Lung (tissue), 12 donors: ENCODE results near the gene RAP1GAP2. TPM values are rescaled to one million over a fixed set of nuclear protein-coding genes. Genes with fewer than 3 reads are reported as not detected.

Source experiments
- ATAC-seq: fragments of 200-7000 bp; cut with Tn5 transposase; one replicate; pipeline ENCODE4 v1.9.1; 2020; ENCODE audit warnings: moderate number of reproducible peaks; ENCODE audit not compliant: insufficient read depth, low FRiP score
- DNase-seq, 3 donors: peaks; one replicate each; pipeline ENCODE4 v3.0.0-alpha.2; 2013 to 2017
- H3K27ac ChIP-seq, 2 donors: one replicate each; pipeline ENCODE4 v1.5.1; 2013; ENCODE audit warnings: mild to moderate bottlenecking in 2 of 2, moderate library complexity in 2 of 2, control low read depth in 1 of 2, inconsistent platforms in 1 of 2, low read depth in 1 of 2, low read length in 1 of 2
- H3K27me3 ChIP-seq, 3 donors: one replicate each; pipeline ENCODE4 v1.5.1; 2013; ENCODE audit warnings: low read length in 2 of 3; ENCODE audit not compliant: control insufficient read depth in 3 of 3, insufficient read depth in 3 of 3
- H3K36me3 ChIP-seq, 4 donors: one replicate each; pipeline ENCODE4 v1.5.1; 2013; ENCODE audit warnings: low read length in 4 of 4, mild to moderate bottlenecking in 1 of 4, moderate library complexity in 1 of 4; ENCODE audit not compliant: control insufficient read depth in 4 of 4, insufficient read depth in 4 of 4
- H3K4me1 ChIP-seq, 5 donors: one replicate each; pipeline ENCODE4 v1.5.1; 2013; ENCODE audit warnings: low read length in 5 of 5, mild to moderate bottlenecking in 2 of 5, moderate library complexity in 1 of 5; ENCODE audit not compliant: control insufficient read depth in 5 of 5, insufficient read depth in 5 of 5
- H3K4me3 ChIP-seq: one replicate; pipeline ENCODE4 v1.5.1; 2013; ENCODE audit warnings: mild to moderate bottlenecking, control low read depth, moderate library complexity
- H3K9ac ChIP-seq, 2 donors: one replicate each; pipeline ENCODE4 v1.5.1; 2013; ENCODE audit warnings: low read length in 2 of 2, control low read depth in 1 of 2; ENCODE audit not compliant: insufficient read depth in 1 of 2
- H3K9me3 ChIP-seq, 4 donors: one replicate each; pipeline ENCODE4 v1.5.1; 2013; ENCODE audit warnings: low read length in 3 of 4, mild to moderate bottlenecking in 1 of 4, moderate library complexity in 1 of 4; ENCODE audit not compliant: control insufficient read depth in 4 of 4, insufficient read depth in 3 of 4
- CTCF ChIP-seq: IDR thresholded peaks from 2 replicates; pipeline ENCODE4 v1.5.1; 2012; ENCODE audit warnings: mild to moderate bottlenecking; ENCODE audit errors: control extremely low read depth, extremely low read depth
- WGBS, 2 donors: extraction: QIAGEN DNeasy Blood & Tissue Kit; methylation state at CpG; one replicate each; pipeline ENCODE4 v1.1.7; 2013; 5-methylcytosine and 5-hydroxymethylcytosine counted together
- polyA plus RNA-seq, 2 donors: library from polyadenylated mRNA; stranded (reverse); fragments of 200-250 nt; gene quantifications; one replicate each; pipeline ENCODE4 v1.2.1, GENCODE V29; 2013
- total RNA-seq, 2 donors: library from RNA; depleted of rRNA in 1 of 2; stranded (reverse); fragments of >200 nt in 1 of 2; gene quantifications; one replicate each; pipeline ENCODE4 v1.2.1, GENCODE V29; 2014 to 2021
- donor health status: control.
- donor health status: control.
- donor health status: Bipolar disorder and iron deficiency.
- donor health status: healthy.
- donor health status: DM: yes; HTN: yes; CAD: no.

Gene RAP1GAP2
- total and polyA plus RNA-seq, 4 donors = 5.3 to 16.7 (median 6.0) TPM

GRCh38 chr17:2897605-2898004 is 101.4 kb downstream of the RAP1GAP2 start:
- DNase-seq (no peak), ATAC-seq (no peak)
- Histone ChIP-seq H3K27me3 (no peaks in the 10 kb centered on the region), H3K9ac (no peak overlapping the region), H3K4me3 (no peak overlapping the region), H3K36me3 (no peaks in the 10 kb centered on the region), H3K27ac (no peak overlapping the region), H3K4me1 (peaks cover 0 to 4% (median 0%) of the 10 kb centered on the region in 5 donors), H3K9me3 (peaks cover 0 to 6% (median 0%) of the 10 kb centered on the region in 4 donors)
- 84 to 88% methylated on average over 11 of the region's 11 CpGs for WGBS, 2 donors
- no peak for TF ChIP-seq CTCF

- ATAC-seq (no peak), DNase-seq (no peak)
- Histone ChIP-seq H3K9ac (no peak overlapping the region), H3K4me1 (peaks cover 0 to 5% (median 0%) of the 10 kb centered on the region in 5 donors), H3K36me3 (no peaks in the 10 kb centered on the region), H3K4me3 (no peak overlapping the region), H3K9me3 (peaks cover 0 to 6% (median 0%) of the 10 kb centered on the region in 4 donors), H3K27me3 (no peaks in the 10 kb centered on the region), H3K27ac (no peak overlapping the region)
- WGBS, 2 donors = 75 to 78% methylated on average over 15 of the region's 15 CpGs
- TF ChIP-seq CTCF = no peak
These were observed 102.2 kb downstream of the RAP1GAP2 start for GRCh38 chr17:2898255-2898926.

- ATAC-seq = no peak
- Histone ChIP-seq H3K27me3 (no peaks in the 10 kb centered on the region), H3K9ac (no peak overlapping the region), H3K27ac (no peak overlapping the region), H3K4me1 (peaks cover 1 to 11% (median 5%) of the 10 kb centered on the region in 5 donors), H3K4me3 (no peak overlapping the region), H3K9me3 (peaks cover 0 to 4% (median 0%) of the 10 kb centered on the region in 4 donors), H3K36me3 (no peaks in the 10 kb centered on the region)
- DNase-seq = peak; percentile 48 to 79 (median 63)
- 59 to 77% methylated on average over 9 of the region's 9 CpGs for WGBS, 2 donors
- TF ChIP-seq CTCF = no peak
These were observed 103.7 kb downstream of the RAP1GAP2 start for GRCh38 chr17:2899906-2900305.

GRCh38 chr17:2900842-2901241 is 104.6 kb downstream of the RAP1GAP2 start:
- Histone ChIP-seq H3K4me1 (peaks cover 1 to 19% (median 5%) of the 10 kb centered on the region in 5 donors), H3K9ac (no peak overlapping the region), H3K27me3 (no peaks in the 10 kb centered on the region), H3K27ac (no peak overlapping the region), H3K36me3 (no peaks in the 10 kb centered on the region), H3K9me3 (peaks cover 0 to 4% (median 0%) of the 10 kb centered on the region in 4 donors), H3K4me3 (no peak overlapping the region)
- whole genome bisulfite sequencing, 2 donors = 90 to 91% methylated on average over 9 of the region's 9 CpGs
- ATAC-seq (no peak), DNase-seq (no peak)
- no peak for TF ChIP-seq CTCF
